Uterus (tissue), 4 donors: ENCODE measurements around the gene STKLD1. TPM values are rescaled to one million over a fixed set of nuclear protein-coding genes. Genes with fewer than 3 reads are reported as not detected.

Experiments used
- DNase-seq, 2 donors: peaks; one replicate each; pipeline ENCODE4 v3.0.0-alpha.2; 2019 to 2020
- H3K27ac ChIP-seq, 2 donors: fragments of 200-600 bp; sonication (generic); 1 replicate in 1 of 2; 2 replicates in 1 of 2; pipeline ENCODE4 v1.5.1; 2016 to 2018
- H3K27me3 ChIP-seq, 2 donors: fragments of 200-600 bp; sonication (generic); one replicate each; pipeline ENCODE4 v1.5.1; 2018 to 2019; ENCODE audit warnings: control low read depth in 1 of 2
- H3K36me3 ChIP-seq, 2 donors: fragments of 200-600 bp; sonication (generic); one replicate each; pipeline ENCODE4 v1.5.1; 2019; ENCODE audit warnings: control low read depth in 1 of 2
- H3K4me1 ChIP-seq, 2 donors: fragments of 200-600 bp; sonication (generic); one replicate each; pipeline ENCODE4 v1.5.1; 2018 to 2019; ENCODE audit warnings: control low read depth in 1 of 2
- H3K4me3 ChIP-seq, 2 donors: fragments of 200-600 bp; sonication (generic); 1 replicate in 1 of 2; 2 replicates in 1 of 2; pipeline ENCODE4 v1.5.1; 2018 to 2019; ENCODE audit warnings: mild to moderate bottlenecking in 1 of 2
- H3K9me3 ChIP-seq, 2 donors: fragments of 200-600 bp; sonication (generic); one replicate each; pipeline ENCODE4 v1.5.1; 2019; ENCODE audit warnings: control low read depth in 1 of 2
- POLR2A ChIP-seq, 2 donors: fragments of 450-650 bp; IDR thresholded peaks; one replicate each; pipeline ENCODE4 v1.6.1; 2016; ENCODE audit warnings: antibody characterized with exemption in 2 of 2, mild to moderate bottlenecking in 1 of 2, moderate library complexity in 1 of 2
- intact Hi-C: fragments of 100-400 bp; cut with DNase I; formaldehyde crosslinking; loops from one replicate; pipeline ENCODE4 v1.15.1; 2023; ENCODE audit warnings: low total_unique reads
- total RNA-seq, 4 donors: library from RNA; depleted of rRNA in 3 of 4; stranded (reverse); fragments of >200 nt in 3 of 4; gene quantifications; one replicate each; pipeline versions ENCODE4 v1.1.0 to v1.2.4, GENCODE V29; 2014 to 2023
- TF ChIP-seq, protein P1 (sequence below), 4 experiments: fragments of 200-600 bp in 2 of 4; fragments of 450-650 bp in 2 of 4; sonication (generic) in 2 of 4; IDR thresholded peaks; one replicate each; pipeline ENCODE4 v1.5.1; 2016 to 2019; ENCODE audit warnings: antibody characterized with exemption in 4 of 4, mild to moderate bottlenecking in 2 of 4, moderate library complexity in 1 of 4
- donor health status: DM: yes; HTN: yes; CAD: no.

The STKLD1 gene
- total RNA-seq, 4 donors from 2014 or later, result 0.88 to 1.7 (median 1.5) TPM; not detected in 1

DNA sequence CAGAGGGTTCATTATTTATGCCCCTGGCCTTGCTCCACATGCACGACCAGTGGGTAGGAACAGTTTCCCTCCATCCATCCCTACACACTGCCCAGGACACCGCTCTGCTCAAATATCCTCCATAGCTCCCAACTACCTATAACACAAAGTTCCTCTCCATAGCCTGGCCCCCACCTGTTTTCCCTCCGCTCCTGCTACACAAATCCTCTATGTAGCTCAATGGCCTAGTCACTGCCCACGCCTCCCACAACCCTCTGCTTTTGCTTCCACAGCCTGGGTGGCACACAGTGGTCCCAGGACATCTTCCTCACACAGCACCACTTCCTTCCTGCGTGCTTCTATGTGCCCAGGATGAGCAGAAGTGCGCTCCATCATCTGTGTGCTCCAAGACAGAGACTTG lies 21.2 kb downstream of the STKLD1 start:
- DNase-seq, result no peak
- Histone ChIP-seq H3K27me3 (no peaks in the 10 kb centered on the region), H3K4me3 (no peak overlapping the region), H3K27ac (no peak overlapping the region), H3K9me3 (no peaks in the 10 kb centered on the region), H3K4me1 (no peaks in the 10 kb centered on the region), H3K36me3 (no peaks in the 10 kb centered on the region)
- TF ChIP-seq, protein P1, sequence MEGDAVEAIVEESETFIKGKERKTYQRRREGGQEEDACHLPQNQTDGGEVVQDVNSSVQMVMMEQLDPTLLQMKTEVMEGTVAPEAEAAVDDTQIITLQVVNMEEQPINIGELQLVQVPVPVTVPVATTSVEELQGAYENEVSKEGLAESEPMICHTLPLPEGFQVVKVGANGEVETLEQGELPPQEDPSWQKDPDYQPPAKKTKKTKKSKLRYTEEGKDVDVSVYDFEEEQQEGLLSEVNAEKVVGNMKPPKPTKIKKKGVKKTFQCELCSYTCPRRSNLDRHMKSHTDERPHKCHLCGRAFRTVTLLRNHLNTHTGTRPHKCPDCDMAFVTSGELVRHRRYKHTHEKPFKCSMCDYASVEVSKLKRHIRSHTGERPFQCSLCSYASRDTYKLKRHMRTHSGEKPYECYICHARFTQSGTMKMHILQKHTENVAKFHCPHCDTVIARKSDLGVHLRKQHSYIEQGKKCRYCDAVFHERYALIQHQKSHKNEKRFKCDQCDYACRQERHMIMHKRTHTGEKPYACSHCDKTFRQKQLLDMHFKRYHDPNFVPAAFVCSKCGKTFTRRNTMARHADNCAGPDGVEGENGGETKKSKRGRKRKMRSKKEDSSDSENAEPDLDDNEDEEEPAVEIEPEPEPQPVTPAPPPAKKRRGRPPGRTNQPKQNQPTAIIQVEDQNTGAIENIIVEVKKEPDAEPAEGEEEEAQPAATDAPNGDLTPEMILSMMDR (IDR thresholded peaks at IDR 0.05), result no peak
- TF ChIP-seq POLR2A (IDR thresholded peaks at IDR 0.05), result no peak
- intact Hi-C loops, result no loop called here

DNA sequence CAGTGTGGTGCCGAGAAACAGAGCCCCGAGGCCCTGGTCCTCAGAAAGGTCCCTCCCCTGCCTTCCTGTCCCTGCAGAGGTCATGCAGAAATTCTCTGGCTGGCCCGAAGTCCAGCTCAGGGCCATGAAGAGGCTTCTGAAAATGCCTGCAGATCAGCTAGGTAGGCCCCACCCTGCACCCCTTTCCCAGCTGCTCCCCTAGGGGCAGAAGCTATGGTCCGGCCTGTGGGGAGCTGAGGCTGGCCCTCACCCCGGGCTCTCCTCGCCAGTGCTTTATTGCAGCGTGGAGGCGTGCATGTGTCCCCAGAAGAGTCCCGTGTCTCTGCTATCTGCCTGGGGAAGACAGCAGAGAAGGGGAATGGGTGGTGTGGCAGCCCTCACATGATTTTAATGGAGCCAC lies 21.7 kb downstream of the STKLD1 start:
- Histone ChIP-seq H3K27me3 (no peaks in the 10 kb centered on the region), H3K36me3 (no peaks in the 10 kb centered on the region), H3K4me1 (no peaks in the 10 kb centered on the region), H3K27ac (no peak overlapping the region), H3K9me3 (no peaks in the 10 kb centered on the region), H3K4me3 (no peak overlapping the region)
- intact Hi-C loops, result no loop called here
- DNase-seq, result no peak
- no peak for TF ChIP-seq POLR2A (IDR thresholded peaks at IDR 0.05)
- TF ChIP-seq, protein P1 (IDR thresholded peaks at IDR 0.05), result no peak

DNA sequence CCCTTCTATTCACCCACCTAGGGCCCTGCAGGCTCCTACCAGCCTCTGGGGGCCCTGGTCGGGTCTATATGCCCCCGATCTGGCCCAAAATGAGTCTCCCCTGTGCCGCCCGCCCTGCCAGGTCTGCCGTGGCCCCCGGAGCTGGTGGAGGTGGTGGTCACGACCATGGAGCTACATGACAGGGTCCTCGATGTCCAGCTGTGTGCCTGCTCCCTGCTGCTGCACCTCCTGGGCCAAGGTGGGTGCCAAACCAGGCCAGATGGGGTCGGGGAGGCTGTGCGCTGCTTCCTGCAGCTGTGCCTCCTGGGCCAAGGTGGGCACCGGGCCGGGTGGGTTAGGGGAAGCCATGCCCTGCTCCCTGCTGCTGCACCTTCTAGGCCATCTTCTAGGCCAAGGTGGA lies 24.1 kb downstream of the STKLD1 start:
- no peak for DNase-seq
- intact Hi-C loops, result no loop called here
- TF ChIP-seq POLR2A (IDR thresholded peaks at IDR 0.05), result no peak
- TF ChIP-seq, protein P1 (IDR thresholded peaks at IDR 0.05), result no peak
- no peak overlapping the region for H3K4me3 ChIP-seq
- H3K9me3 ChIP-seq, result no peaks in the 10 kb centered on the region
- H3K27me3 ChIP-seq, result no peaks in the 10 kb centered on the region
- no peak overlapping the region for H3K27ac ChIP-seq
- no peaks in the 10 kb centered on the region for H3K4me1 ChIP-seq
- no peaks in the 10 kb centered on the region for H3K36me3 ChIP-seq

DNA sequence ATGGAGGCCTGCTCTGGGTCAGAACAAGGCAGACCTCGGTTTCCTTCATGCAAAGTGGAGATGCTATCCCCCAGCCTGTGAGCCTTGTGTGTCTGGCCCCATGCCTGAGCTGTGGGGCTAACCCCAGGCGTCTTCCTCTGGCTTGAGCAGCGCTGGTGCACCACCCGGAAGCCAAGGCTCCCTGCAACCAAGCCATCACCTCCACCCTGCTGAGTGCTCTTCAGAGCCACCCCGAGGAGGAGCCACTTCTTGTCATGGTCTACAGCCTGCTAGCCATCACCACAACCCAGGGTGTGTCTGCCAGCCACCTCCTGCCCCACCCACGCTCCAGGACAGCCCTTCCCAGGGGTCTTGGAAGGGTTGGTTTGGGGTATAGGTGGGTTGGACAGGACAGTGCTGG lies 25.4 kb downstream of the STKLD1 start:
- Histone ChIP-seq H3K27me3 (no peaks in the 10 kb centered on the region), H3K36me3 (no peaks in the 10 kb centered on the region), H3K27ac (no peak overlapping the region), H3K4me3 (no peak overlapping the region), H3K4me1 (no peaks in the 10 kb centered on the region), H3K9me3 (no peaks in the 10 kb centered on the region)
- TF ChIP-seq, protein P1 (IDR thresholded peaks at IDR 0.05), result no peak
- TF ChIP-seq POLR2A (IDR thresholded peaks at IDR 0.05), result no peak
- no peak for DNase-seq
- intact Hi-C loops, result no loop called here

DNA sequence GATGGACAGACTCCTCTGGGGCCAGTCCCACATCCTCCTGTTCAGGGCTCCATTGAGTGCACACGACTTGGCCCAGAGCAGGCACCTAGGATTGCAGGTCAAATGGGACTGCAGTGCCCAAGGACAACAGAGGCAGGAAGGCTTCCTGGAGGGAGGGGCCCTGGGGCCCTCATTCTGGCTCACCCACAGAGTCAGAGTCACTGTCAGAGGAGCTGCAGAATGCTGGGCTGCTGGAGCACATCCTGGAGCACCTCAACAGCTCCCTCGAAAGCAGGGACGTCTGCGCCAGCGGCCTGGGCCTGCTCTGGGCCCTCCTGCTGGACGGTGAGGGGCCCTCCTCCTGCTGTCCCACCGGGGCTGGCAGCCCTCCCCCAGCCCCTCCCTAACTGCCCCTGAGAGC lies 26.5 kb downstream of the STKLD1 start:
- DNase-seq, result no peak
- Histone ChIP-seq H3K4me1 (no peaks in the 10 kb centered on the region), H3K9me3 (no peaks in the 10 kb centered on the region), H3K27ac (no peak overlapping the region), H3K4me3 (no peak overlapping the region), H3K36me3 (no peaks in the 10 kb centered on the region), H3K27me3 (no peaks in the 10 kb centered on the region)
- no peak for TF ChIP-seq POLR2A (IDR thresholded peaks at IDR 0.05)
- TF ChIP-seq, protein P1 (IDR thresholded peaks at IDR 0.05), result no peak
- intact Hi-C loops, result no loop called here
